Choroid plexus epithelial cell (primary cell): ENCODE measurements around the gene EXOC6.
"Not testable (repeated sequence)": the region's sequence is repeated elsewhere in the genome, so short reads cannot be mapped to it uniquely, and the experiment has no call there.

ENCODE experiments used
- DNase-seq: peaks from one replicate; pipeline ENCODE4 v3.0.0-alpha.2; 2010; ENCODE audit warnings: low read depth
- H3K4me3 ChIP-seq: 2 replicates; pipeline ENCODE4 v1.5.1; 2011; ENCODE audit warnings: low read depth, mild to moderate bottlenecking, control low read depth, low read length, moderate library complexity
- CTCF ChIP-seq: conservative IDR thresholded peaks from 2 replicates; pipeline ENCODE4 v1.5.1; 2011; ENCODE audit warnings: low read depth, mild to moderate bottlenecking, control low read depth, inconsistent platforms, low read length, moderate library complexity

The EXOC6 gene

GRCh38 chr10:92972886-92973285, 124.6 kb downstream of the EXOC6 start:
- no peak overlapping the region for H3K4me3 ChIP-seq
- TF ChIP-seq CTCF = no peak
- DNase-seq = no peak

DNA sequence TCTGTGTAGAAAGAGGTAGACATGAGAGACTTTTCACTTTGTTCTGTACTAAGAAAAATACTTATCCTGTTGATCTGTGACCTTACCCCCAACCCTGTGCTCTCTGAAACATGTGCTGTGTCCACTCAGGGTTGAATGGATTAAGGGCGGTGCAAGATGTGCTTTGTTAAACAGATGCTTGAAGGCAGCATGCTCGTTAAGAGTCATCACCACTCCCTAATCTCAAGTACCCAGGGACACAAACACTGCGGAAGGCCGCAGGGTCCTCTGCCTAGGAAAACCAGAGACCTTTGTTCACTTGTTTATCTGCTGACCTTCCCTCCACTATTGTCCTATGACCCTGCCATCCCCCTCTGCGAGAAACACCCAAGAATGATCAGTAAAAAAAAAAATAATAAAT, 128.0 kb downstream of the EXOC6 start:
- not testable (repeated sequence) for H3K4me3 ChIP-seq, DNase-seq

DNA sequence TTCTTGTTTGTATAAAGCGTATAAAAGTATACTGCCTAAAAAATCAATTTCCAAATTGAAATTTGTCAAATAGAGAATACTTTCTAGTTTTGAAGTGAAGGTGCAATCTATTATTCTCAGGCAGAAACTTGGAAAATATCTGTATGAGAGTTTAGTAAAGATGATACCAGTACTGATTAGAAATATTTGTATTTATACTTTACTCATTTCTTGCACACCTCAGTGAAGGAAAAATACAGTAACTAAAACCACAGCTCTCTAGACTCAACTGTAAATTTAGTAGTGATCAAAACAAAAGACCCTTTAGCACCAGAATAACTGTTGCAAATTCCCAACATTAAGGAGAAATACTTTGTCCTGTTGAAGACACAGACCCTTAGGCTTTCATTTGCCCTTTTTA, 140.9 kb downstream of the EXOC6 start:
- no peak for TF ChIP-seq CTCF
- DNase-seq = no peak
- H3K4me3 ChIP-seq = no peak overlapping the region

DNA sequence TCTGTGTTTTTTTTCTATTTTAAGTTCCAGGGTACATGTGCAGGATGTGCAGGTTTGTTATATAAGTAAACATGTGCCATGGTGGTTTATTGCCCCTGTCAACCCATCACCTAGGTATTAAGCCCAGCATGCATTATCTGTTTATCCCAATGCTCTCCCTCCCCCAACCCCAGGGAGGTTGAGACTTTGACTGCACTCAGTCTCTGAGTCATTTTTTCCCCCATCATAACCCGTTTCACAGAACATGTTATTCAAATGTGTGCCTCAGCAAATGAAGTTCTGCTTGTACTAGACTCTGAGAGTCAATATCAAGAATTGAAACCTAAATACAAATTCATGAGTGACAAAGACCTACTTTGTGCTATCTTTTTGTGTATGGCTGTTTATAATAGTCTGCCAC, 142.3 kb downstream of the EXOC6 start:
- H3K4me3 ChIP-seq = no peak overlapping the region
- peak; percentile 57 for DNase-seq
- TF ChIP-seq CTCF = no peak

GRCh38 chr10:92991513-92991912, 143.2 kb downstream of the EXOC6 start:
- no peak for DNase-seq
- H3K4me3 ChIP-seq = no peak overlapping the region

GRCh38 chr10:92993699-92994272, 145.5 kb downstream of the EXOC6 start:
- TF ChIP-seq CTCF = no peak
- DNase-seq = no peak
- H3K4me3 ChIP-seq = no peak overlapping the region

More at GRCh38 chr10:92991513-92991912, 143.2 kb downstream of the EXOC6 start:
- TF ChIP-seq CTCF = no peak

GRCh38 chr10:92995509-92995908, 147.2 kb downstream of the EXOC6 start:
- no peak for TF ChIP-seq CTCF
- no peak overlapping the region for H3K4me3 ChIP-seq
- no peak for DNase-seq
